ENCODE data around the gene NPIPB8. TPM values are rescaled to one million over a fixed set of nuclear protein-coding genes. Genes with fewer than 3 reads are reported as not detected.
"Not testable (repeated sequence)": the region's sequence is repeated elsewhere in the genome, so short reads cannot be mapped to it uniquely, and the experiment has no call there.

NPIPB8 gene
- total RNA-seq, 1 donor from 2014 or later: not detected

GRCh38 chr16:28609631-28610594 is 28.0 kb upstream of the NPIPB8 start, which contains the start of gene SULT1A1:
TSS of gene SULT1A1 (minus strand) at chr16:28610044. CDS start at chr16:28608855, 1,189 bp downstream.
- no peak for DNase-seq (ENCODE audit: low read depth)
- no peak for TF ChIP-seq CTCF (IDR thresholded peaks at IDR 0.05; ENCODE audit: insufficient read depth, low read length, poor library complexity, severe bottlenecking)

GRCh38 chr16:28610595-28611191 is 27.2 kb upstream of the NPIPB8 start:
- Histone ChIP-seq H3K4me3 (ENCODE audit: low read depth, low read length) (no peak overlapping the region), H3K36me3 (ENCODE audit: control insufficient read depth, insufficient read depth, low read length) (no peaks in the 10 kb centered on the region), H3K27me3 (ENCODE audit: control insufficient read depth, insufficient read depth, low read length) (no peaks in the 10 kb centered on the region)
- no peak for TF ChIP-seq CTCF (IDR thresholded peaks at IDR 0.05; ENCODE audit: insufficient read depth, low read length, poor library complexity, severe bottlenecking)
- DNase-seq (ENCODE audit: low read depth): no peak

More at GRCh38 chr16:28609631-28610594, 28.0 kb upstream of the NPIPB8 start, which contains the start of gene SULT1A1:
- Histone ChIP-seq H3K36me3 (ENCODE audit: control insufficient read depth, insufficient read depth, low read length) (no peaks in the 10 kb centered on the region), H3K4me3 (ENCODE audit: low read depth, low read length) (no peak within 1 kb of the TSS), H3K27me3 (ENCODE audit: control insufficient read depth, insufficient read depth, low read length) (no peaks in the 10 kb centered on the region)

GRCh38 chr16:28612359-28613280 is 25.2 kb upstream of the NPIPB8 start:
- H3K36me3 ChIP-seq (ENCODE audit: control insufficient read depth, insufficient read depth, low read length); DNase-seq (ENCODE audit: low read depth); H3K4me3 ChIP-seq (ENCODE audit: low read depth, low read length); H3K27me3 ChIP-seq (ENCODE audit: control insufficient read depth, insufficient read depth, low read length): not testable (repeated sequence)

GRCh38 chr16:28613912-28614311 is 24.0 kb upstream of the NPIPB8 start:
- not testable (repeated sequence) for H3K36me3 ChIP-seq (ENCODE audit: control insufficient read depth, insufficient read depth, low read length); H3K4me3 ChIP-seq (ENCODE audit: low read depth, low read length); DNase-seq (ENCODE audit: low read depth)

GRCh38 chr16:28614561-28614960 is 23.3 kb upstream of the NPIPB8 start:
- H3K4me3 ChIP-seq (ENCODE audit: low read depth, low read length); DNase-seq (ENCODE audit: low read depth); H3K36me3 ChIP-seq (ENCODE audit: control insufficient read depth, insufficient read depth, low read length); H3K27me3 ChIP-seq (ENCODE audit: control insufficient read depth, insufficient read depth, low read length): not testable (repeated sequence)

More at GRCh38 chr16:28613912-28614311, 24.0 kb upstream of the NPIPB8 start:
- not testable (repeated sequence) for H3K27me3 ChIP-seq (ENCODE audit: control insufficient read depth, insufficient read depth, low read length)

- H3K36me3 ChIP-seq (ENCODE audit: control insufficient read depth, insufficient read depth, low read length); H3K4me3 ChIP-seq (ENCODE audit: low read depth, low read length); DNase-seq (ENCODE audit: low read depth); H3K27me3 ChIP-seq (ENCODE audit: control insufficient read depth, insufficient read depth, low read length): not testable (repeated sequence)
- TF ChIP-seq CTCF (IDR thresholded peaks at IDR 0.05; ENCODE audit: insufficient read depth, low read length, poor library complexity, severe bottlenecking): peak; percentile 62
These were observed 22.2 kb upstream of the NPIPB8 start for GRCh38 chr16:28615486-28616223.

GRCh38 chr16:28616224-28616577 is 21.7 kb upstream of the NPIPB8 start:
- H3K4me3 ChIP-seq (ENCODE audit: low read depth, low read length); H3K27me3 ChIP-seq (ENCODE audit: control insufficient read depth, insufficient read depth, low read length); H3K36me3 ChIP-seq (ENCODE audit: control insufficient read depth, insufficient read depth, low read length); DNase-seq (ENCODE audit: low read depth): not testable (repeated sequence)

Measured in kidney epithelial cell (primary cell).